Superior temporal gyrus (tissue), 1 donor: ENCODE measurements around the gene MAP1LC3A.
A peak's percentile ranks its signal among the peaks of the same experiment; 100 is the strongest.

Experiments used
- DNase-seq: peaks from one replicate; pipeline ENCODE4 v3.0.0-alpha.2; 2016; ENCODE audit errors: extremely low spot score

Gene MAP1LC3A

DNA sequence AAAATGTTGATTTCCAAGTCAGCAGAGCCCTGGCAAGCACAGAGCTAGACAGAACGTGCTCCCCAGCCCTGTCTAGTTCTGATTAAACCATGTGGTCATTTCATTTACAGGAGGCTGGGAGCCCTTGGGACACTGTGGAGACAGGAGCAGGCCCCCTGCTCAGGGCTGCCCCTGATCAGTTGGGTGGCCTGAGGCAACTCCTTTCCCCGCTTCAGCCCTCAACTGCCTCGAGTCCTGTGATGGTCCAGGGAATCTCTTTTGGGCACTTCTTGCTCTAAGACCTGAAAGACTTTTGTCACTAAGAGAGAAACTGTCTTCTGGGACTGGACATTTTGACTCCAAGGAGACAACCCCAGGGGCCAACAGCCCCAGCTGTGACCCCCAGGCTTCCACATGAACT lies 28.8 kb upstream of the MAP1LC3A start:
- no peak for DNase-seq

DNA sequence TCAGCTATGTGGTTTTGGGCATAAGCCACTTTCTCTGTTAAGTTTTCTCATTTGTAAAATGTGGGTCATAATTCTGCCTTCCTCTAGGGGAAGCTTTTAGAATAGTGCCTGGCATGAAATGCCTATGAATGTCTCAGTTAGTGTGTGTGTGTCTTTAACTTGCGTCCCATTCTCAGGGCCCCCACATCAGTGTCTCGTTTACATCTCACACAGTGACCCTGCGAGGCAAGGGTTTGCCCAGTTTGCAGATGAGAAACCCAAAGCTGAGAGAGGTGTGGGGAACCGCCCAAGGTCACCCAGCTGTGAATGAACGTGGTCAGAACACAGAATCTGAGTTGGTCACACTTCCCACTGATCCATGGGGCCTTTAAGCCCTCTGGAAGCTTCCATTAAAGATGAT lies 28.2 kb upstream of the MAP1LC3A start:
- DNase-seq, result no peak

DNA sequence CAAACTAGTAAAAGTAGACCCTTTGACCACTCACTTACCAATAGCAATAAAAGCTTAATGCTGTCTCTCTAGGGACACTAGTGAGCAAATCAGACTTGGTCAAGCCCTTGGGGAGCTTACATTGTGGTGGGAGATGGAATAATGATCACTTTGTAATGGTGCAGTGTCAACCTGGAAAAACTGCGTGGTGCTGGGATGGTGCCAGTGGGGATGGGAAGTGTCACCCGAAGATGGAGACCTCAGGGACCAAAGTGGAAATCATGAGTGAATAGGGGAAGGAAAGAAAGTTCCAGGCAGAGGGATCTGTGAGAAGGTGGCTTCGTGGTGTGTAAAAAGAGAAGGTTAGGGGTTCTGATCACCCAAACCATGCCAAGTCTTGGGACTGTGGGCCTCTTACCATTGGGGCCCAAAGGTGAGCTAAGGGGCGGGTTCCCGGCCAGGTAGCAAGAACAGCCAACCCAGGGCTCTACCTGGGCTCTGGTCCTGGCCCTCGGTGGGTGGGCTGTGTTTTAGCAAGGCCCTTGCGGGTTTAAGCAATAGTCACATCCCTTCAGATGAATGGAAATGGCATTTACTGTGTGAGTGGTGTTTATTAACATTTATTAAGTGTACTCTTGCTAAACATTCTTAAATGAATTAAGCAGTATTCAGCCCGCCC lies 26.8 kb upstream of the MAP1LC3A start:
- DNase-seq, result no peak

DNA sequence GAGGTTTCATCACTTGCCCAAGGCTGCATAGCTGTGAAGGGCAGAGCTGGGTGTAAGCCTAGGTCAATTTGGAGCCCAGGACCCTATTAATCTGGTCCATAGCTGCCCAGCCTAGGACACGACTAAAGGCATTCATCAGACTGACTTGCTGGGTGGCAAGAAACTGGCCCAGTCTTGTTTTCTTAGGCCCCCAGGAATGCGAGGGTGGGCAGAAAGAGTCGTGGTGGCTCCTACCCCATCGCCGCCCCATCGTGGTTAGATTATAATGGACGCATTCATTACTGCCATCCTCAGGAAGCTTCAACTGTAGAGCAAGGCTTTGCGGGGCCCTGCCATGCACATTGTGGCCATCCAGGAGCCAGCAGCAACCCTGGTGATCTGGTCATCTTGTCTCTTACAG lies 26.2 kb upstream of the MAP1LC3A start:
- no peak for DNase-seq

DNA sequence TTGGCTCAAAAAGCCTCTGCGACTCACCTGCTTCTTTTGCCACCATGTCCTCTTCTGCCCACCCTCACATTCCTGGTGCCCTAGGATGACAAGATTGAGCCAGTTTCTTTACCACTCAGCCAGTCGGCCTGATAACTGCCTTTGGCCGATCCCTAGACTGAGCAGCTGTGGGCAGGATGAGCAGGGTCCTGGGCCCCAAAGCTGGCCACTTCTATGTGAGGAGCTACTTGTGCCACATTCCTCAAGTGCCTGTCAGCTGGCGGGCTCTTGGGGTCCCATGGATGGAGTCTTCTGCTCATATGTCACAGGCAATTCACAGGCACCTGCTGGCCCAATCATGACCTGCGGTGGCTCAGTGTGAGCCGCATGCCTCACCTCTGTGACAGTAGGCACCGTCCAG lies 25.8 kb upstream of the MAP1LC3A start:
- no peak for DNase-seq

DNA sequence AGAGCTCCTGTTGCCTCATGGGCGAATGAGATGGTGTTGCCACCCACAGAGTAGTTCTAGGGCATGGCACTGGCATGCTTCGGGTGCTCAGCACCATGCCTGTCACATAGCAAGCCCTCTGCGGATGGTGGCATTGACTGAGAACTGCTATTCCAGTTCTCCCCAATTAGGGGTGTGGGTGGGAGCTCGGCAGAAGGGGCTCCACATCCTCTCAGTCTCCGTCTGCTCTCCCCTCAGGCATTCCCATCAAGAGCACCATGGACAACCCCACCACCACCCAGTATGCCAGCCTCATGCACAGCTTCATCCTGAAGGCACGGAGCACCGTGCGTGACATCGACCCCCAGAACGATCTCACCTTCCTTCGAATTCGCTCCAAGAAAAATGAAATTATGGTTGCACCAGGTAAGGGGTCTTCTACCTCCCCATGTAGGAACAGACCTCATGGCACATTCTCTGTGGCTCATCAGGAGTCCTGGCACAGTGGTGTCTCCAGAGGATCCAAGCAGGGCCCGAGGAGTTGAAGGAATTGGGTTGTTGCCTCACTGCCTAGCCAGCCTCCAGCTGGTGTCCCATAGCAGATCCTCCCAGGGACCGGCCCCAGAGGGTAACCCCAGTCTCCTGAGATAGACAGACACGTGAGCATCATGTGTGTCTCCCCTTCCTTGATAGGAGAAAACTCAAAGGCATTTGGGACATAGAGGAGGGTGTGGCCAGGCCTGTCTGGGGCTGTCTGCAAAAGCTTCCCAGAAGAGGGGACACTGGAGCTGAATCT lies 23.9 kb upstream of the MAP1LC3A start:
- no peak for DNase-seq

DNA sequence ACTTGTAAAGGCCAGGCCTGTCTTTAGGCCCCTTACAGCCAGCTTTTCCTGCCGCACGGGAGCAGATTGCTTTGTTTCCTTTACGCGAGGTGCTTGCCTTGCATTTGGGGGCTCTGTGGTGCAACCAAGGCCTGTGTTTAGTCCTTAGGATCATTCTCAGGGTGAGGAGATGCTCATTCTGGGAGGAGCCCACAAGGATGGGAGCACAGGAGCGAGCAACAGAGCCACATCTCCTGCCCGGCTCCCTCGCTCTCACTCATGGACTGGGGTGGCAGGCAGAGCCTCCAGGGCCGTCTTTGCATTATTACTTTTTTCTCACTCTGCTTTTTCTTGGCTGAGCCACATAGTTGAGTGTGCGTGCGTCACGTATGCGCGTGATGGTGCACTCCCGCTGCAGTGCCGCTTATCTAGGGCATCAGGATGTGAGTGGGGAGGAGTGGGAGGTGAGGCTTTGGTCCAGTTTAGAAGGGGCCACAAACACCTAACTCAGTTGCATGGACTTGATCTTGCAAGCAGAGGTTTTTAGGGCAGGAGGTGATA lies 23.1 kb upstream of the MAP1LC3A start:
- peak; percentile 22 for DNase-seq

DNA sequence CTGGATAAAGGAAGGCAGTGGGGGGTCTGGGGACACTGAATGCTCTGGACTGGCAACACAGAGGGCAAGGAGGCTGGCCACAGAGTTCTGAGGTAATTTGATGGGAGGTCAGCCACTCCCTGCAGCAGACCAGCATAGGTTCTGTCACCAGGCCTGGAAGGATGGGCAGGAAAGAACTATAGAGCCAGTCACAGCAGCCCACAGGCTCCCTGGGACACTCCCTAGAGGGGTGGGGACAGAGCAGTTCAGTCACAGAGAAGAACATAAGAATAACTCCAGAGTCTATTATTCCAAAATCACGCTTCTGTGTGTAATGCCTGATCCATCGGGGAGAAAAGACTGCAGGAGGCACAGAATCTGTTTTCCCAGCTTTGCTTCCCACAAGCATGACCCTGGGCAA lies 22.7 kb upstream of the MAP1LC3A start:
- peak; percentile 9 for DNase-seq

DNA sequence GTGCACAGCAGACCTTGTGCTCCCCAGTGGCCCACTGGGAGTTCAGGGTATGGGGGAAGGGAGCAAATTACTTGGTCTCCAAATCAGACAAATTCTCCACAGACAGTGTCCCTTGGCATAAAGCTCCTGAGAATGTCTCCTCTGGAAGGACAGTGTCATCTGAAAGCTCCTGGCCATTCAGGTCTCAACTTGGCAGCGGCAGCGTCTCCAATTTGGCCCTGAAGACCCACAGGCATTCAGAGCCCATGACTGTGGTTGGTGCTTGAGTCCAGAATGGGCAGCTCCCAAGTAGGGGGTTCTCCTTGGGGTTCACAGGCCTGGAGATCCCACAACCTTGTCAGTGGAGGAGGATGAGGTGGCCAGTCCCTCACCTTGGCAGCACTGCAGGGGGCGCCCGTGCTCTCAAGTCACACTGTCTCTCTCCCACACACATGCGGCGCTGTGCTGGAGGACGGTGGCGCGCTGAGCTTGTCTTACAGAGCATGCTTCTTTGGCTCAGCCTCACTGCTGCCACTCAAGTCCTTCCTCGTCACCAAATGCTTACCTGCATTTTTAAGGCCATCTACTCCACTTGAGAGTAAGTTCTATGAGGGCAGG lies 21.6 kb upstream of the MAP1LC3A start:
- peak; percentile 51 for DNase-seq

DNA sequence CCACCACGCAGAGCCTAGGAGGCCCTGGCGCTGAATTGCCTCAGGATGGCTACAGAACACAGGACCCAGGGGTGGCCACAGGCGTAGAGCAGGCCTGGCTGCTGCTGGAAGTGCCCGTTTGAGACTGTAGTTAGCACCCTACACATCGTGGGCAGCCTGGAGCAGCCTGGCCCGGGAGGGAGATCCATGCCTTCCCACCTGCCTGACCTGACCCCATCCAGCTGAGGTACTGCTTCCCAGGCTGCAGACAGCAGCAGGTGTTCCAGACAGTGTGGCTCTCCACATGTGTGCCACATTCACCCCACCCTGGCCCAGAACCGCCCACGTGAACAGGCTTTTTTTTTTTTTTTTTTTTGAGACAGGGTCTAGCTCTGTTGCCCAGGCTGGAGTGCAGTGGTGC lies 20.9 kb upstream of the MAP1LC3A start:
- DNase-seq, result no peak

DNA sequence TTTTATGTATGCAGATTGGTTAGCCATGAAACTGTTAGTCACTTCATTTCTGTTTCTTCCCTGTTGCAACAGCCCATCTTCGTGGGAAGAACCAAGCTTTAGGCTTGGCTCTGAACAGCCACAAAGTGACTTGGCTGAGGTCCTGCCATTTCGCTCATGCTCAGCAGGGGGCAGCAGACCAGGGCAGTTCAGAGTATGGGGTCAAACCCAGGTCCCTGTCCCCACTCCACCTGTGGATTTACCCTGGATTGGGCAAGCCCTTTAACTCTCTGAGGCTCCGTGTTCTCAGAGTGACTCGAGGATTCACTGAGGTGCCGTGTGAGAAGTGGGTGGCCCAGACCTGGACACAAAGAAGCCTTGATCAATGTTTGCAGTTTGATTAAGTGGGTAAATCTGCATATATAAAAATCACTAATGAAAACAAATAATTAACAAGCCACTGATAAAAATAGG lies 19.8 kb upstream of the MAP1LC3A start:
- DNase-seq, result peak; percentile 73

DNA sequence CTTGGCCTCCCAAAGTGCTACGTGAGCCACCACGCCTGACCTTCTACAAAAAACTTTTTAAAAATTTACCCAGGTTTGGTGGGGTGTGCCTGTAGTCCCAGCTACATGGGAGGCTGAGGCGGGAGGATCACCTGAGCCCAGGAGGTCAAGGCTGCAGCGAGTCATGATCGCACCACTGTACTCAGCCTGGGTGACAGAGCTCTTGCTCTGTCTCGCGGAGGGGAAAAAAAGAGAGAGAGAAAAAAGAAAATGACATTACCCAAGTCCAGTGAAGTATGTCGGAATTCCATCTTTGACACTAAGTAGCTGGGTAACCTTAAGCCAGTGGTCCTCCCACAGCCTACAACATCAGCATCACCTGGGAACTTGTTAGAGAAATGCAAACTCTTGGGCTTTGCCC lies 18.8 kb upstream of the MAP1LC3A start:
- DNase-seq, result no peak

DNA sequence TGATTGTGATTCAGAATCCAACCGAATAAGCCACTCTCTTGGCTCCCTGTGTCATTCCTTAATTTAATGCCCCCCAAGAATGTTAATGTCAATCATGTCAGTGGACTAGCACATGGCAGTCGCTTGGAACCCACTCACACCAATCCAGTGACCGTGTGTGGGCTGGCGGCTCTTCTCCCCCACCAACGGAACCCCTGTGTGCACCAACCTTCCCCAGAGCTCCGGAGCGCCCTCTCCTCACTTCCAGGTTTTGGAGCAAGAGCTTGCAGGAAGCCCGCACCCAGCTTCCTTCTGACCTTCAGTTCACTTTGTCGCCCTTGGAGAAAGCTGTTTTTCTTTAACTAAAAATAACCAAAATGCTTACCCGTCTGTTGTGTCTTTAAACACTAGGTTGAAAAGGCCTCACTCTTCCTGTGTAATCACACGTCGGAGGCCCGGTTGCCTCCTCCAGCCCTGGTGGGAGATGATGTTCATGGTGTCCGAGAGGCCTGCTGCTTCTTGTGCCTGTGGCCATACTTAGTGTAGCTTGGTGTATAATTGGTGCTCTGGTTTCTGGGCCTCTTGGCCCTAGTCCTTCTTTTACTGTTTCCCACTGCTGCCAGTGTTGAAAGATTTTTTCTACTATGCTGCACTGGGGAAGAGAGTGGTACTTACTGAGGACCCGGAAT lies 17.8 kb upstream of the MAP1LC3A start:
- no peak for DNase-seq

DNA sequence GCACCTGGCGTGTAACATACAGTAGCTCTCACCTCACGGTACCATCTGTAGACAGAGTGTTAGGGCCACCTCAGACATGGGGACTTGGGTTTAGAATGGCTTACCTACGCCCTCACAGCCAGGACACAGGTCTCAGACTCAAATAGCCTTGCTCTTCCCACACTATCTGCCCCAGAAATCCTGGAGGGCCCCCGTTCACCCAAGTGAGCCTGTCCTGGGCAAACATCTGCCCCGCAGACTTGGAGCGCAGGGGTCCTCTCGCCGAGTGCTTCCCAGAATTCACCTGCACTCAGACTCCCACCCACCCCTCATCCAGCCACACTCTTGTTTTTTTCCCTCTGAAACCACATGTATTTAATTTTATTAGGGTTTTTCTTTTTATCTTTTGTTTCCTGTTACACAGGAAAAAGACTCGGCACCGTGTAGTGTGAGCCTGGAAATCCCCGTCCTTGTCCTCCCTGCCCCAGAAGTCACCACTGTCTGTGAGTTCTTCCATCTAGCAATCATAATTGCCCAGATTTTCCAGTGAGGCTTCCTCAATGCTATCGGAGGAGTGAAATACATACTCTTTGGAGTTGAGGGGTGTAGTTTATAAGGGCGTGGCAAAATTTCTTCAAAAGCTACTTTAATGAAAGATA lies 17.1 kb upstream of the MAP1LC3A start:
- DNase-seq, result no peak

DNA sequence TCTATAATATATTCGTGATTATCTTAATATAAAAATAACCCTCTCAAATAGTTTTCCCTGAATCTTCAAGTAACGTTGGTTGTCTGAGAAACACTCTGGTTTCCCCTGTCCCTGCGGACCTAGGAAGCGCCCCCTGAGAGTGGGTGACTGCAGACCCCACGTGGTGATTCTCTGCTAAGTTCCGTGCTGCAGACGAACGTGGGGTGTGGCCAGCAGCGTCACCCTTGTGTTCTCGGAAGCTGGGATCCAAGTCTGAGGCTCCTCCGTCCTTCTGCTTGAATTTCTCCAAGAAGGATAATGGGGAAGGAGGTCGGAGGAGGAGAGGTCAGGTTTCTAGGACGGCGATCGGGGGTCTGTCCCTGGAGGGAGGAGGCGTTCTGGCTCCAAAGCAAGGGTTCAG lies 16.6 kb upstream of the MAP1LC3A start:
- no peak for DNase-seq

DNA sequence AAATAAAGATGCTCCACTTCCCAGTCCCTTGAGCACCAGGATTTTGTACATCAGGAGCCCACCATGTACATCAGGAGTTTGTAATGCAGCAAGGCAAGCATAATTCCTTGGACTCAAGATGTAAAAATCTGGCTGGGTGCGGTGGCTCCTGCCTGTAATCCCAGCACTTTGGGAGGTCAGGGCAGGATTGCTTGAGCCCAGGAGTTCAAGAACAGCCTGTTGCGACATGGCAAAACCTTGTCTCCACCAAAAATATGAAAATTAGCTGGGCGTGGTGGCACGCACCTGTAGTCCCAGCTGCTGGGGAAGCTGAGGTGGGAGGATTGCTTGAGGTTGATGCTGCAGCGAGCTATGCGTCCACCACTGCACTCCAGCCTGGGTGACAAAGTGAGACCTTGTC lies 16.1 kb upstream of the MAP1LC3A start:
- no peak for DNase-seq

DNA sequence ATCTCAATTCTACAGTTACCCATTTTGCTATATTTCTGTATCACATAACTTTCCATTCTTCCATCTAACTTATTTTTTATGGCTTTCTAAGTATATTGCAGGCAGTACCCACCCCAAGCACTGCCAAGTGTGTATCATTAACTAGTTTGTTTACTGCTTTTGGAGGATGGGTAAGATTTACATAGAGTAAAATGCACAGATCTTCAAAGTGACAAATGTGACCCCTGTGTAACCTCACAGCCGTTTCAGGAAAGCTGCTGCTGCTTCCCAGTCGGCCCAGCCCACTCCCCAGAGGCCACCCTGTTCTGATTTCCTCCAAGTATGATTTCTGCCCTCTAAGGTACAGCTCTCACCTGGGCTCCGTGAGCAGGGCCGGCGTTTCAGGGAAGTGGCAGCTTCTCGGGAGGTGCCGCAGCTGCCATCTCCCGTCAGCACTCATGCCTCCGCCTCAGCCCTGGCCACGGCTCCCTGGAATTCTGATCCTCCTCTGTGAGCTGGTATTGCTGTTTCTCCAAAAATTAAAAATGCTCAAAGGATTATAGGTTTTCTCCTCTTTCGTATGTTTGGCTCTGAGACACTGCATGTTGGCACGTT lies 15.0 kb upstream of the MAP1LC3A start:
- no peak for DNase-seq

DNA sequence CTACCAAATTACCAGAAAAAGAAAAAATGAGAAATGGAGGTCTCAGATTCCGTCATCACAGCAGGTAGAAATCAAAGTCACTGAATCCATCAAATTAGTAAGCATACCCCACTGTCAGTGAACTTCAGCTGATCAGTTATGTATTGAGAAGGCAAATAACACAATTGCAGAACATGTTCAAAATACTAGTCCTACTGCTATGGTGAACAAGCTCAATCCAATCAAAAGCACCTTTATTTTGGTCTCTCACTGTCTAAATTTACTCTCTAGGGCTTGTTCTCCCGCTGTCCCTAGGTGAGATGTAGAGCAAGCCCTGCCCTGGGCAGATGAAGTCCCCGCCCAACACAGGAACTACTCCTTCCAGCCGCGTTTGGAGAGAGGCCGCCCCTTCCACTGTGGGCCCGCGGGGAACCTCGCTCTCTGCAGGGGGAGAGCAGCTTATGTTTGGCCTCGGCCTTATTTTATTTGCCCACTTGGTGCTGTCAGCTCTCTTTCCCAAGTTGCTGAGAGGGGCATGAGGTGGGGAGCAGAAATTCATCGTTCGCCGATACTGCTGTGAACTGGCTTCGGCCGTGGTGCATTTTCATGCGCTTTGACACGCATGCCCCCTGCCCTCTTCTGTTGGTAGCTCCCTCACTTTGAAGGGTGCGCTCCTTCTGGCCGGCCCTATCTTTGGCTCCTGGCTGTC lies 14.3 kb upstream of the MAP1LC3A start:
- DNase-seq, result no peak

DNA sequence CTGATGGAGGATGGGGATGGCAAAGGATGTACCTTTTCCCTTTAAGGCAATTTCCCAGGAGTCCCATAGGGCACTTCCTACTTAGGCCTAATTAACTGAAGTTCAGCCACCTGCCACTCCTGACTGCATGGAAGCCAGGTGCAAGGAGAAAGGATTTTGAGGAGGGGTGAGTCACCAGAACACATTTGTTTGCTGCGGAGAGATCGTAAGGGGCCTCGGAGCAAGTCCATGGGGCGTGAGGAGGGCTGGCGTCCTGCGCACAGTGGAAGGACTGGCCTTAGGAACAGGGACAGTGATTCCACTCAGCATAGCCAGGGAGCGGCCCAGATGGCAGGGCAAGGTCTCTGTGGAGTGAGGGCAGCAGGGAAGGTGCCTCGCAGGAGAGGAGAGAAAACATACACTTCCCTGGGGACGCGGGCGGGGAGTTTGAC lies 11.8 kb upstream of the MAP1LC3A start:
- no peak for DNase-seq

DNA sequence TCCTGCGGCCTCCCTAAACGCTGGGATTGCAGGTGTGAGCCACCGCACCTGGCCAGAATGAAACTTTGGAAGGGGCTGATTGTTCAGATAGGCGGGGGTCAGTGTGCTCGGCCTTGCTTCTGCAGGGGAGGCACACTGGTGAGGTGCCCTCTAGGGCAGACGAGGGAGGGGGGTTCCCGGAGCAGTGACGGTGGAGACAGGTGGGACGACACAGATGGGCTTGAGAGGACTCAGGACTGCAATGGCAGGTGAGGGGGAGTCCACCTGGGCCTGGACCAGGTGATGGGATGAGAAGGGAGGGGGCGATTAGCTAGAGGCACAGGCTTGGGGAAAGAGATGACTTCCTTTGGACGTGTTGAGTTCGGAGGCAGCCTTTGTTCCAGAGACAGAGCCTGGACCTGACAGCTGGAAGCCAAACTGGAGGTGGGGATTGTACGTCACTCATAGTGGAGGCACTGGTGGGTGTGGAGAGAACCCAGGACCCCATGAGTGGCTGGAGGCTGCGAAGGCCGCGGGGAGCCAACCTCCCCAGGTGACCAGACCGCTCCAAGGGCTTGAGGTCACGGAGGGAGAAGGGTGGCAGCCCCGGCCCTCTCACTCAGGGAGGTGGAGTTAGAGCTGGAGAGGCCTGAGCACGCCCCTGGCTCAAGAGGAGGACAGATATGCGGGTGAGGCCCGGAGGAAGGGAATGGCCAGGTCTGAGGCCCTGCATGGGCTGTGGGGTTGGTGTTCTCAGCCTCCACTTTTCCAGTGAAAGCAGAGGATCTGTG lies 10.5 kb upstream of the MAP1LC3A start:
- no peak for DNase-seq
